Neuronal stem cell (in vitro differentiated cells): ENCODE measurements around the gene MPRIP.
A peak's percentile ranks its signal among the peaks of the same experiment; 100 is the strongest.

Experiments used
- DNase-seq: peaks from one replicate; pipeline ENCODE4 v3.0.0-alpha.2; 2013; ENCODE audit warnings: low spot score
- H2AFZ ChIP-seq: one replicate; pipeline ENCODE4 v1.6.1; 2013; ENCODE audit warnings: mild to moderate bottlenecking, low read length, inconsistent platforms
- H2AK5ac ChIP-seq: 2 replicates; pipeline ENCODE4 v1.6.1; 2013; ENCODE audit warnings: low read depth, mild to moderate bottlenecking, inconsistent platforms, low read length, moderate library complexity, mixed read lengths
- H2BK120ac ChIP-seq: 2 replicates; pipeline ENCODE4 v1.6.1; 2013; ENCODE audit warnings: low read depth, mild to moderate bottlenecking, inconsistent platforms, low read length, moderate library complexity, mixed read lengths
- H2BK12ac ChIP-seq: one replicate; pipeline ENCODE4 v1.6.1; 2013; ENCODE audit warnings: low read length, inconsistent platforms
- H2BK15ac ChIP-seq: 2 replicates; pipeline ENCODE4 v1.6.1; 2013; ENCODE audit warnings: mild to moderate bottlenecking, low read length, inconsistent platforms, mixed read lengths
- H2BK5ac ChIP-seq: one replicate; pipeline ENCODE4 v1.6.1; 2013; ENCODE audit warnings: inconsistent platforms, mild to moderate bottlenecking, low read length, moderate library complexity
- H3K14ac ChIP-seq: one replicate; pipeline ENCODE4 v1.6.1; 2013; ENCODE audit warnings: low read length, inconsistent platforms
- H3K18ac ChIP-seq: 2 replicates; pipeline ENCODE4 v1.6.1; 2013; ENCODE audit warnings: low read length, inconsistent platforms
- H3K23ac ChIP-seq: 2 replicates; pipeline ENCODE4 v1.6.1; 2013; ENCODE audit warnings: low read depth, mild to moderate bottlenecking, mixed read lengths, low read length, inconsistent platforms; ENCODE audit not compliant: poor library complexity
- H3K27ac ChIP-seq: replicated peaks from 3 replicates; pipeline ENCODE4 v1.5.1; 2013; ENCODE audit warnings: low read length, inconsistent platforms
- H3K27me3 ChIP-seq, 3 experiments: 2 replicates each; pipeline ENCODE4 v1.6.1; 2013; ENCODE audit warnings: low read length in 3 of 3, mild to moderate bottlenecking in 2 of 3, inconsistent platforms in 1 of 3, low read depth in 1 of 3, mixed read lengths in 1 of 3, moderate library complexity in 1 of 3; ENCODE audit not compliant: control insufficient read depth in 3 of 3, insufficient read depth in 3 of 3
- H3K36me3 ChIP-seq, 2 donors: replicated peaks in 1 of 2; 2 replicates each; pipeline ENCODE4 v1.6.1; 2013; ENCODE audit warnings: low read length in 2 of 2; ENCODE audit not compliant: control insufficient read depth in 2 of 2, insufficient read depth in 2 of 2
- H3K4ac ChIP-seq: 2 replicates; pipeline ENCODE4 v1.6.1; 2013; ENCODE audit warnings: inconsistent platforms, mild to moderate bottlenecking, low read length, moderate library complexity
- H3K4me1 ChIP-seq, 2 donors: 1 replicate in 1 of 2; 2 replicates in 1 of 2; pipeline ENCODE4 v1.6.1; 2013; ENCODE audit warnings: low read length in 2 of 2, low read depth in 1 of 2; ENCODE audit not compliant: control insufficient read depth in 2 of 2, insufficient read depth in 1 of 2
- H3K4me2 ChIP-seq: one replicate; pipeline ENCODE4 v1.6.1; 2013; ENCODE audit warnings: mild to moderate bottlenecking, low read length, inconsistent platforms; ENCODE audit not compliant: insufficient read depth, poor library complexity, severe bottlenecking
- H3K4me3 ChIP-seq, 2 donors: 2 replicates each; pipeline ENCODE4 v1.5.1; 2013; ENCODE audit warnings: low read length in 2 of 2, mild to moderate bottlenecking in 2 of 2, inconsistent platforms in 1 of 2, moderate library complexity in 1 of 2
- H3K79me1 ChIP-seq: one replicate; pipeline ENCODE4 v1.6.1; 2013; ENCODE audit warnings: low read depth, mild to moderate bottlenecking, inconsistent platforms, low read length, moderate library complexity
- H3K9ac ChIP-seq: one replicate; pipeline ENCODE4 v1.6.1; 2013; ENCODE audit warnings: mild to moderate bottlenecking, low read depth, low read length, inconsistent platforms; ENCODE audit not compliant: poor library complexity
- H3K9me3 ChIP-seq, 2 donors: replicated peaks in 1 of 2; 2 replicates each; pipeline versions ENCODE3 to v1.6.1; 2013; ENCODE audit warnings: low read length in 2 of 2, mild to moderate bottlenecking in 2 of 2, inconsistent platforms in 1 of 2, low read depth in 1 of 2, mixed read lengths in 1 of 2, moderate library complexity in 1 of 2; ENCODE audit not compliant: control insufficient read depth in 2 of 2, insufficient read depth in 1 of 2
- H4K8ac ChIP-seq: one replicate; pipeline ENCODE4 v1.6.1; 2013; ENCODE audit warnings: low read depth, mild to moderate bottlenecking, inconsistent platforms, low read length, moderate library complexity
- H4K91ac ChIP-seq: one replicate; pipeline ENCODE4 v1.6.1; 2013; ENCODE audit warnings: low read length, low read depth, mild to moderate bottlenecking, inconsistent platforms; ENCODE audit not compliant: poor library complexity
- WGBS, 2 donors: extraction: QIAGEN DNeasy Blood & Tissue Kit; methylation state at CpG; one replicate each; pipeline ENCODE4 v1.1.7; 2013; ENCODE audit warnings: missing lambda C conversion rate in 2 of 2, mixed read lengths in 1 of 2; ENCODE audit not compliant: insufficient read length in 2 of 2, insufficient replicate concordance in 1 of 2; ENCODE audit errors: extremely low coverage in 2 of 2; 5-methylcytosine and 5-hydroxymethylcytosine counted together

MPRIP gene

GRCh38 chr17:17205368-17206123 is 163.3 kb downstream of the MPRIP start:
- Histone ChIP-seq H3K4me1 (peaks cover 0 to 5% of the 10 kb centered on the region in 2 donors), H4K8ac (no peak overlapping the region), H3K9ac (no peak overlapping the region), H3K27ac (no peak overlapping the region), H3K4me3 (no peak overlapping the region), H4K91ac (peak overlapping the region; percentile 85), H3K4me2 (no peak overlapping the region), H3K18ac (peak overlapping the region; percentile 64), H2BK120ac (no peak overlapping the region), H2BK12ac (peak overlapping the region; percentile 22), H2BK15ac (no peak overlapping the region), H3K27me3 (no peaks in the 10 kb centered on the region), H3K23ac (peak overlapping the region; percentile 65), H3K9me3 (no peaks in the 10 kb centered on the region), H2BK5ac (no peak overlapping the region), H2AFZ (no peak overlapping the region), H3K36me3 (peaks cover 0 to under 1% of the 10 kb centered on the region in 2 donors), H3K14ac (no peak overlapping the region), H2AK5ac (peak overlapping the region; percentile 63), H3K79me1 (peaks cover 3% of the 10 kb centered on the region), H3K4ac (no peak overlapping the region)
- WGBS, 2 donors, result no CpG with 5 or more reads among the region's 70 CpGs
- no peak for DNase-seq

GRCh38 chr17:17206124-17206912 is 164.1 kb downstream of the MPRIP start, which contains the start of gene PLD6:
TSS of gene PLD6 (minus strand) at chr17:17206333. CDS start at chr17:17206286, 47 bp downstream.
- H3K4me2 ChIP-seq, result no peak within 1 kb of the TSS
- no peak within 1 kb of the TSS for H2BK5ac ChIP-seq
- H3K9me3 ChIP-seq, result no peaks in the 10 kb centered on the region
- H3K23ac ChIP-seq, result peak within 1 kb of the TSS; percentile 87
- H3K4me1 ChIP-seq, result peaks cover 0 to 2% of the 10 kb centered on the region in 2 donors
- WGBS, 2 donors, result no CpG with 5 or more reads among the region's 78 CpGs
- peak within 1 kb of the TSS; percentile 63 for H2AK5ac ChIP-seq
- H3K4me3 ChIP-seq, result peak within 1 kb of the TSS in 1 of 2 donors; percentile 67
- no peak within 1 kb of the TSS for H2BK120ac ChIP-seq
- H2BK15ac ChIP-seq, result peak within 1 kb of the TSS; percentile 55
- DNase-seq, result no peak
- peak within 1 kb of the TSS; percentile 89 for H3K14ac ChIP-seq
- H3K18ac ChIP-seq, result peak within 1 kb of the TSS; percentile 64
- no peak within 1 kb of the TSS for H2AFZ ChIP-seq
- H2BK12ac ChIP-seq, result peak within 1 kb of the TSS; percentile 75
- H4K91ac ChIP-seq, result peak within 1 kb of the TSS; percentile 85
- no peak within 1 kb of the TSS for H3K9ac ChIP-seq
- H3K4ac ChIP-seq, result peak within 1 kb of the TSS; percentile 76
- peaks cover 0 to 6% of the 10 kb centered on the region in 2 donors for H3K36me3 ChIP-seq
- H3K79me1 ChIP-seq, result peaks cover 3% of the 10 kb centered on the region
- H3K27me3 ChIP-seq, result no peaks in the 10 kb centered on the region
- peak within 1 kb of the TSS; percentile 92 for H4K8ac ChIP-seq
- no peak within 1 kb of the TSS for H3K27ac ChIP-seq

DNA sequence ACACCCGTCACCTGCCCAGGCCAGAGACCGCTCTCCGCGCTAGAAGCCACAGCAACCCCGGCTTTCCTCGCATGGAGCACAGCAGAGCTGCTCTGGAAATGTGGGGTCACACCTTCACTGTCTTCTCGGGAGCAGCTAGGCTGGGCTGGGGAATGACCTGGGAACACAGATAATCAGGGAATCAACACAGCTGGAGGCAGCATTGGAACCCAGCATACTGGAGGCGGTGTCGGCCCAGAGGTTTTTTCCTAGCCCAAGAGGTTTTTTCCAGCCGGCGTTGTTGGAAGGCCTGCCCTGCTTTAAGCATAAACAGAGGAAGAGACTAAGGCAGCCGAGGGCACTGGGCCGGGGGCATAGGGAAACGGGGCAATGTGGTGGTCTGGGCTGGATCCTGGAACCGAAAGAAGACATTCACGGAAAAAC is 164.7 kb downstream of the MPRIP start:
- no peak overlapping the region for H3K27ac ChIP-seq
- H3K4ac ChIP-seq, result peak overlapping the region; percentile 76
- no peak overlapping the region for H2AK5ac ChIP-seq
- H2BK12ac ChIP-seq, result no peak overlapping the region
- peak overlapping the region; percentile 55 for H2BK15ac ChIP-seq
- H3K18ac ChIP-seq, result peak overlapping the region; percentile 57
- H3K9ac ChIP-seq, result no peak overlapping the region
- no peak overlapping the region for H2AFZ ChIP-seq
- H3K14ac ChIP-seq, result peak overlapping the region; percentile 89
- peak overlapping the region; percentile 87 for H3K23ac ChIP-seq
- H3K4me2 ChIP-seq, result no peak overlapping the region
- WGBS, 2 donors, result no CpG with 5 or more reads among the region's 16 CpGs
- no peak overlapping the region for H4K91ac ChIP-seq
- no peak for DNase-seq
- H4K8ac ChIP-seq, result no peak overlapping the region
- H2BK120ac ChIP-seq, result no peak overlapping the region
- H3K9me3 ChIP-seq, result no peaks in the 10 kb centered on the region
- no peak overlapping the region for H2BK5ac ChIP-seq
- peaks cover 3% of the 10 kb centered on the region for H3K79me1 ChIP-seq
- peaks cover 0 to 11% of the 10 kb centered on the region in 2 donors for H3K36me3 ChIP-seq
- H3K27me3 ChIP-seq, result no peaks in the 10 kb centered on the region
- H3K4me1 ChIP-seq, result peaks cover 0 to 2% of the 10 kb centered on the region in 2 donors
- H3K4me3 ChIP-seq, result no peak overlapping the region

DNA sequence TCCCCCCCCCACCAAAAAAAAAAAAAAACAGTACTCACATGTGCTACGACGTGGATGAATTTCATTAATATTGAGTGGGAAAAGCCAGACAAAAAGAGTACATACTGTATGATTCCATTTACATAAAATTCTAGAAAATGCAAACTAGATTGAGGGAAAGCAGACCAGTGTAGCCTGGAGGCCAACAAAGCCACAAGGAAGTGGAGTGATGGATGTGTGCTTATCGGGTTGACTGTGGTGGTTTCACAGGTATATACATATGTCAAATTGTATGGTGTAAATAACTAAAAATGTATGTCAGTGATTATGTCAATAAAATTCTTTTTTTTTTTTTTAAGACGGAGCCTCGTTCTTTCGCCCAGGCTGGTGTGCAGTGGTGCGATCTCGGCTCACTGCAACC is 165.7 kb downstream of the MPRIP start:
- peaks cover 3% of the 10 kb centered on the region for H3K79me1 ChIP-seq
- H3K36me3 ChIP-seq, result peaks cover 3 to 19% of the 10 kb centered on the region in 2 donors
- H4K91ac ChIP-seq, result no peak overlapping the region
- no peak overlapping the region for H3K14ac ChIP-seq
- no peak overlapping the region for H2BK120ac ChIP-seq
- H3K27me3 ChIP-seq, result no peaks in the 10 kb centered on the region
- H3K4me1 ChIP-seq, result no peaks in the 10 kb centered on the region
- H3K9ac ChIP-seq, result no peak overlapping the region
- H3K9me3 ChIP-seq, result no peaks in the 10 kb centered on the region
- H3K18ac ChIP-seq, result no peak overlapping the region
- H3K27ac ChIP-seq, result no peak overlapping the region
- H4K8ac ChIP-seq, result no peak overlapping the region
- H3K4ac ChIP-seq, result no peak overlapping the region
- H2BK5ac ChIP-seq, result no peak overlapping the region
- no peak for DNase-seq
- no peak overlapping the region for H2BK12ac ChIP-seq
- no peak overlapping the region for H3K4me2 ChIP-seq
- H3K23ac ChIP-seq, result no peak overlapping the region
- no peak overlapping the region for H3K4me3 ChIP-seq
- H2AFZ ChIP-seq, result no peak overlapping the region
- H2AK5ac ChIP-seq, result no peak overlapping the region
- WGBS, 2 donors, result no CpG with 5 or more reads among the region's 8 CpGs
- no peak overlapping the region for H2BK15ac ChIP-seq
